DMS53 treated with DMSO at 0.1 percent for 48 hours (cell line): Measurements from ENCODE around the gene GLOD4.
"Not testable (repeated sequence)": the region's sequence is repeated elsewhere in the genome, so short reads cannot be mapped to it uniquely, and the experiment has no call there.

Experiments used
- DNase-seq: peaks from one replicate; lab custom pipeline; 2025; ENCODE audit not compliant: unreplicated experiment; lab: John Stamatoyannopoulos, UW

The GLOD4 gene

GRCh38 chr17:802901-803881, 21.1 kb upstream of the GLOD4 start:
- no peak for DNase-seq

GRCh38 chr17:802481-802880, 20.4 kb upstream of the GLOD4 start:
- DNase-seq: no peak

GRCh38 chr17:801660-802059, 19.6 kb upstream of the GLOD4 start:
- DNase-seq: no peak

GRCh38 chr17:800446-801242, 18.6 kb upstream of the GLOD4 start:
- DNase-seq: no peak

GRCh38 chr17:799261-799660, 17.2 kb upstream of the GLOD4 start:
- no peak for DNase-seq

- no peak for DNase-seq
Observed at GRCh38 chr17:798246-798645, 16.2 kb upstream of the GLOD4 start.

GRCh38 chr17:797236-797840, 15.3 kb upstream of the GLOD4 start:
- no peak for DNase-seq

GRCh38 chr17:796609-797008, 14.5 kb upstream of the GLOD4 start:
- no peak for DNase-seq

- DNase-seq: no peak
Observed at GRCh38 chr17:795721-796120, 13.6 kb upstream of the GLOD4 start.

GRCh38 chr17:795276-795675, 13.2 kb upstream of the GLOD4 start:
- DNase-seq: no peak

- DNase-seq: peak; percentile 34
Observed at GRCh38 chr17:794876-795275, 12.8 kb upstream of the GLOD4 start.

- no peak for DNase-seq
Observed at GRCh38 chr17:792277-792676, 10.2 kb upstream of the GLOD4 start.

- no peak for DNase-seq
Observed at GRCh38 chr17:791829-792228, 9.7 kb upstream of the GLOD4 start.

- not testable (repeated sequence) for DNase-seq
Observed at GRCh38 chr17:790874-791247, 8.8 kb upstream of the GLOD4 start.

GRCh38 chr17:789931-790873, 8.1 kb upstream of the GLOD4 start:
- DNase-seq: not testable (repeated sequence)

- DNase-seq: no peak
Observed at GRCh38 chr17:789160-789840, 7.2 kb upstream of the GLOD4 start.

GRCh38 chr17:788551-788950, 6.5 kb upstream of the GLOD4 start:
- no peak for DNase-seq

- no peak for DNase-seq
Observed at GRCh38 chr17:787641-788221, 5.7 kb upstream of the GLOD4 start.

GRCh38 chr17:785901-786300, 3.8 kb upstream of the GLOD4 start:
- not testable (repeated sequence) for DNase-seq

GRCh38 chr17:784143-784542, 2.1 kb upstream of the GLOD4 start:
- peak; percentile 4 for DNase-seq
